ENCODE data around the gene OPA1.

DNA sequence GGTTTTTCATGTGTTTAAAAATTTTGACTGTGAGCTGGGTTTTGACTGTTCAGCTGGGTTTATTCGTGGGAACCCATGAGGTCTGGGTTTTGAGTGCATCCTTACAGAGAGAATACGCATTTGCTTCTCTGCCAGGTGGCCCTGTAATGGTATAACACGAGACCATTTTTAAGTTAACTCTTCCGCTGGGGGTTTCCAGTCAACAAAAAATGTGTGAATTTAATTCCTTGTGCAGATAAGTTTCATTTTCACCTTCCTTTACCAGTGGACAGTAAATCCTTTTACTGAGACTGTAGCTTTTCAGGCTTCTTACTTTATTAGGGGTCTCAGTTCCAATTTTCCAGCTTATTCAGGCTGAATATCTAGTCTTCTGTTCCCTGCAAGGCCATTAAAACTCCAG, 149.6 kb downstream of the OPA1 start:
- TF ChIP-seq, protein P1, sequence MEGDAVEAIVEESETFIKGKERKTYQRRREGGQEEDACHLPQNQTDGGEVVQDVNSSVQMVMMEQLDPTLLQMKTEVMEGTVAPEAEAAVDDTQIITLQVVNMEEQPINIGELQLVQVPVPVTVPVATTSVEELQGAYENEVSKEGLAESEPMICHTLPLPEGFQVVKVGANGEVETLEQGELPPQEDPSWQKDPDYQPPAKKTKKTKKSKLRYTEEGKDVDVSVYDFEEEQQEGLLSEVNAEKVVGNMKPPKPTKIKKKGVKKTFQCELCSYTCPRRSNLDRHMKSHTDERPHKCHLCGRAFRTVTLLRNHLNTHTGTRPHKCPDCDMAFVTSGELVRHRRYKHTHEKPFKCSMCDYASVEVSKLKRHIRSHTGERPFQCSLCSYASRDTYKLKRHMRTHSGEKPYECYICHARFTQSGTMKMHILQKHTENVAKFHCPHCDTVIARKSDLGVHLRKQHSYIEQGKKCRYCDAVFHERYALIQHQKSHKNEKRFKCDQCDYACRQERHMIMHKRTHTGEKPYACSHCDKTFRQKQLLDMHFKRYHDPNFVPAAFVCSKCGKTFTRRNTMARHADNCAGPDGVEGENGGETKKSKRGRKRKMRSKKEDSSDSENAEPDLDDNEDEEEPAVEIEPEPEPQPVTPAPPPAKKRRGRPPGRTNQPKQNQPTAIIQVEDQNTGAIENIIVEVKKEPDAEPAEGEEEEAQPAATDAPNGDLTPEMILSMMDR (IDR thresholded peaks at IDR 0.05; ENCODE audit: low read depth, low read length), result no peak
- no peak for TF ChIP-seq EZH2phosphoT487 (IDR thresholded peaks at IDR 0.05; ENCODE audit: low read depth)
